ENCODE results near the gene RARB. TPM values are rescaled to one million over a fixed set of nuclear protein-coding genes. Genes with fewer than 3 reads are reported as not detected.

RARB gene
- total and polyA plus RNA-seq, 8 donors, result 1.7 to 28.0 (median 9.0) TPM

GRCh38 chr3:25381083-25381482, 47.0 kb upstream of the RARB start:
- DNase-seq, result no peak
- H3K4me1 ChIP-seq, result no peaks in the 10 kb centered on the region
- H3K9me3 ChIP-seq, result no peaks in the 10 kb centered on the region
- H3K36me3 ChIP-seq, result no peaks in the 10 kb centered on the region
- TF ChIP-seq, protein P1, sequence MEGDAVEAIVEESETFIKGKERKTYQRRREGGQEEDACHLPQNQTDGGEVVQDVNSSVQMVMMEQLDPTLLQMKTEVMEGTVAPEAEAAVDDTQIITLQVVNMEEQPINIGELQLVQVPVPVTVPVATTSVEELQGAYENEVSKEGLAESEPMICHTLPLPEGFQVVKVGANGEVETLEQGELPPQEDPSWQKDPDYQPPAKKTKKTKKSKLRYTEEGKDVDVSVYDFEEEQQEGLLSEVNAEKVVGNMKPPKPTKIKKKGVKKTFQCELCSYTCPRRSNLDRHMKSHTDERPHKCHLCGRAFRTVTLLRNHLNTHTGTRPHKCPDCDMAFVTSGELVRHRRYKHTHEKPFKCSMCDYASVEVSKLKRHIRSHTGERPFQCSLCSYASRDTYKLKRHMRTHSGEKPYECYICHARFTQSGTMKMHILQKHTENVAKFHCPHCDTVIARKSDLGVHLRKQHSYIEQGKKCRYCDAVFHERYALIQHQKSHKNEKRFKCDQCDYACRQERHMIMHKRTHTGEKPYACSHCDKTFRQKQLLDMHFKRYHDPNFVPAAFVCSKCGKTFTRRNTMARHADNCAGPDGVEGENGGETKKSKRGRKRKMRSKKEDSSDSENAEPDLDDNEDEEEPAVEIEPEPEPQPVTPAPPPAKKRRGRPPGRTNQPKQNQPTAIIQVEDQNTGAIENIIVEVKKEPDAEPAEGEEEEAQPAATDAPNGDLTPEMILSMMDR (IDR thresholded peaks at IDR 0.05), result no peak
- no peak for TF ChIP-seq POLR2AphosphoS5 (IDR thresholded peaks at IDR 0.05)
- TF ChIP-seq POLR2A (IDR thresholded peaks at IDR 0.05), result no peak
- no peak for TF ChIP-seq EP300 (IDR thresholded peaks at IDR 0.05)
- no peaks in the 10 kb centered on the region for H3K27me3 ChIP-seq
- no peak overlapping the region for H3K27ac ChIP-seq
- WGBS, 5 donors, result 68 to 76% (median 71%) methylated on average over 3 of the region's 3 CpGs
- no peak overlapping the region for H3K4me3 ChIP-seq
- intact Hi-C loops (cut with DNase I; ENCODE audit: low total_unique reads), result no loop called here

DNA sequence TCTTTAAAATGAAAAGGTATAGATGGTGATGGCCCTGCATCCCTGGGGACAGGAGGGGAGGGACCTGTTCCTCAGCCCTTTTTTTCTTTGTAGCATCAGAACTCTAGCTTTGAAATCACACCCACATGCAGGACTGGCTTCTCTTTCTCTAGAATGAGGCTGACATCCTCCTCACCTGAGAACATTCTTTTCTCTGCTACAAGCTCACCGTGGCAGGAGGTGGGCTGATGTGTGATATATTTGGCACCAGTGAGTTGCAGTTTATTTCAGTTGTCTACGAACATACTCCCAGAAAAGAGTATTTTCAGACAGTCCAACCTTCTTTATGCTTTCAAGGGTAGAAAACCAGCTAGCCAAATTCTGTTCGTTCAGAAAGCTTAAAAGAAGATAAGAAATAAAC, 43.6 kb upstream of the RARB start:
- 46 to 65% (median 57%) methylated on average over 3 of the region's 3 CpGs for WGBS, 5 donors
- no peak for TF ChIP-seq POLR2AphosphoS5 (IDR thresholded peaks at IDR 0.05)
- TF ChIP-seq, protein P1 (IDR thresholded peaks at IDR 0.05), result no peak
- TF ChIP-seq POLR2A (IDR thresholded peaks at IDR 0.05), result no peak
- TF ChIP-seq EP300 (IDR thresholded peaks at IDR 0.05), result no peak
- H3K9me3 ChIP-seq, result no peaks in the 10 kb centered on the region
- H3K36me3 ChIP-seq, result no peaks in the 10 kb centered on the region
- intact Hi-C loops (cut with DNase I; ENCODE audit: low total_unique reads), result no loop called here
- H3K4me1 ChIP-seq, result no peaks in the 10 kb centered on the region
- no peaks in the 10 kb centered on the region for H3K27me3 ChIP-seq
- no peak overlapping the region for H3K27ac ChIP-seq
- DNase-seq, result no peak
- H3K4me3 ChIP-seq, result no peak overlapping the region

GRCh38 chr3:25385807-25386460, 42.1 kb upstream of the RARB start:
- no peaks in the 10 kb centered on the region for H3K4me1 ChIP-seq
- H3K9me3 ChIP-seq, result no peaks in the 10 kb centered on the region
- no peak overlapping the region for H3K4me3 ChIP-seq
- WGBS, 5 donors, result 29 to 49% (median 37%) methylated on average over 9 of the region's 9 CpGs
- no peaks in the 10 kb centered on the region for H3K27me3 ChIP-seq
- intact Hi-C loops (cut with DNase I; ENCODE audit: low total_unique reads), result no loop called here
- H3K27ac ChIP-seq, result no peak overlapping the region
- TF ChIP-seq EP300 (IDR thresholded peaks at IDR 0.05) (no peak), POLR2A (IDR thresholded peaks at IDR 0.05) (no peak), POLR2AphosphoS5 (IDR thresholded peaks at IDR 0.05) (no peak)
- TF ChIP-seq, protein P1 (IDR thresholded peaks at IDR 0.05), result no peak
- H3K36me3 ChIP-seq, result no peaks in the 10 kb centered on the region
- DNase-seq, result peak in 1 of 2 donors; percentile 52

DNA sequence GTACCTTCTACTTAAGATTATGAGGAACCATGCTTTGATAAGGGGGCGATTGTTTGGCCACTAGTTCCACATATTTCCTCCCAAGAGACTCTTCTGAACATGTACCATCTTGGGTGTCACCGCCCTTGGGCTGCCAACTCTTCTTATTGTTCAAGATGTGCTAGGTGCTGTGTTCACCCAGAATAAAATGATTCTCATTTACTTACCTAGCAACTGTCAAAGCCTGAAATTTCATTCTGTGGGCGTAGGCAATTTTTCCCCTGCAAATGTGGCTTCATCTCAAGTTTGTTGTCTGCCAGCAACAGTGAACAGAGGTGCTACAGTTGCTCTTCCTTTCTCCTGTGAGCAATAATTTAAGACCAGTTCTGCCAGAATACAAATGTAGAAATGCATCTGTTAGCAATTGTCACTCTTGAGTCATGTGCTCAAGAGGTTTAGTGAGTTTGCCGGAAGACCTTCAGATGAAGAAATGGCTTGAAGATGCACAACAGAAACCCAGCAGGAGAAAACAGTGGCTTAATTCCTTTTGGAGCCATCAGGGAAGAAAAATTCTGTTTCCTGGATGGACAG, 41.3 kb upstream of the RARB start:
- H3K4me1 ChIP-seq, result no peaks in the 10 kb centered on the region
- TF ChIP-seq POLR2A (IDR thresholded peaks at IDR 0.05) (no peak), POLR2AphosphoS5 (IDR thresholded peaks at IDR 0.05) (no peak), EP300 (IDR thresholded peaks at IDR 0.05) (no peak)
- TF ChIP-seq, protein P1 (IDR thresholded peaks at IDR 0.05), result no peak
- intact Hi-C loops (cut with DNase I; ENCODE audit: low total_unique reads), result no loop called here
- no peaks in the 10 kb centered on the region for H3K36me3 ChIP-seq
- H3K4me3 ChIP-seq, result no peak overlapping the region
- H3K27me3 ChIP-seq, result no peaks in the 10 kb centered on the region
- no peak overlapping the region for H3K27ac ChIP-seq
- H3K9me3 ChIP-seq, result peaks cover 0 to 2% (median 0%) of the 10 kb centered on the region in 4 donors
- 91 to 97% (median 93%) methylated on average over 4 of the region's 4 CpGs for WGBS, 5 donors
- no peak for DNase-seq

Measured in stomach (tissue), 9 donors.